ENCODE measurements around the gene L3MBTL3.

DNA sequence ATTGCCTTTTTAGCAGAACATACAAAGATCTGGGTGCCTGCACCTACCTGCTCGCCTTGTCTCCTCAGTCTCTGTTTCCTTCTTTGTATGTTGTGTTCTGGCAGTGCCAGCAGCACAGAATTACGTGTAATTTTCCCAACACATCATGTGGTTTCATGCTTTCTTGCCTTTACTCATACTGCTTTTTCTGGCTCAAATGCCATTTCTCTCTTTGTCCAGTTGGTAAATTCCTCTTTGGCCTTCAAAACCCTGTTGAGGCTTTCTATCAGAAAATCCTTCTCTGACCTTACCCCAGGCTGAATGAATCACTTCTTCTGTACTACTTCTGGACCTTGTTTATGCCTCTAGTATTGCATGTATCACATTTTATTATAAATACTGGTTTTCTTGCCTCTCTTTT, 31.8 kb downstream of the L3MBTL3 start:
- TF ChIP-seq POLR2A (IDR thresholded peaks at IDR 0.05) (no peak), POLR2AphosphoS5 (IDR thresholded peaks at IDR 0.05) (no peak)
- TF ChIP-seq, protein P1, sequence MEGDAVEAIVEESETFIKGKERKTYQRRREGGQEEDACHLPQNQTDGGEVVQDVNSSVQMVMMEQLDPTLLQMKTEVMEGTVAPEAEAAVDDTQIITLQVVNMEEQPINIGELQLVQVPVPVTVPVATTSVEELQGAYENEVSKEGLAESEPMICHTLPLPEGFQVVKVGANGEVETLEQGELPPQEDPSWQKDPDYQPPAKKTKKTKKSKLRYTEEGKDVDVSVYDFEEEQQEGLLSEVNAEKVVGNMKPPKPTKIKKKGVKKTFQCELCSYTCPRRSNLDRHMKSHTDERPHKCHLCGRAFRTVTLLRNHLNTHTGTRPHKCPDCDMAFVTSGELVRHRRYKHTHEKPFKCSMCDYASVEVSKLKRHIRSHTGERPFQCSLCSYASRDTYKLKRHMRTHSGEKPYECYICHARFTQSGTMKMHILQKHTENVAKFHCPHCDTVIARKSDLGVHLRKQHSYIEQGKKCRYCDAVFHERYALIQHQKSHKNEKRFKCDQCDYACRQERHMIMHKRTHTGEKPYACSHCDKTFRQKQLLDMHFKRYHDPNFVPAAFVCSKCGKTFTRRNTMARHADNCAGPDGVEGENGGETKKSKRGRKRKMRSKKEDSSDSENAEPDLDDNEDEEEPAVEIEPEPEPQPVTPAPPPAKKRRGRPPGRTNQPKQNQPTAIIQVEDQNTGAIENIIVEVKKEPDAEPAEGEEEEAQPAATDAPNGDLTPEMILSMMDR (IDR thresholded peaks at IDR 0.05): no peak

Measured in transverse colon (tissue), 4 donors.